Activated CD4-positive, CD25-positive, alpha-beta regulatory T cell treated with anti-CD3 and anti-CD28 coated beads, Interleukin-2, amount 50 U/mL, for 24 hours (primary cell): ENCODE data around the gene FNDC3B.
A peak's percentile ranks its signal among the peaks of the same experiment; 100 is the strongest.

Experiments
- ATAC-seq, 2 donors: fragments of 150-1000 bp; cut with Tn5 transposase; one replicate each; pipeline ENCODE4 v1.10.0; 2021; ENCODE audit warnings: mild to moderate bottlenecking in 1 of 2, moderate library complexity in 1 of 2

Gene FNDC3B

DNA sequence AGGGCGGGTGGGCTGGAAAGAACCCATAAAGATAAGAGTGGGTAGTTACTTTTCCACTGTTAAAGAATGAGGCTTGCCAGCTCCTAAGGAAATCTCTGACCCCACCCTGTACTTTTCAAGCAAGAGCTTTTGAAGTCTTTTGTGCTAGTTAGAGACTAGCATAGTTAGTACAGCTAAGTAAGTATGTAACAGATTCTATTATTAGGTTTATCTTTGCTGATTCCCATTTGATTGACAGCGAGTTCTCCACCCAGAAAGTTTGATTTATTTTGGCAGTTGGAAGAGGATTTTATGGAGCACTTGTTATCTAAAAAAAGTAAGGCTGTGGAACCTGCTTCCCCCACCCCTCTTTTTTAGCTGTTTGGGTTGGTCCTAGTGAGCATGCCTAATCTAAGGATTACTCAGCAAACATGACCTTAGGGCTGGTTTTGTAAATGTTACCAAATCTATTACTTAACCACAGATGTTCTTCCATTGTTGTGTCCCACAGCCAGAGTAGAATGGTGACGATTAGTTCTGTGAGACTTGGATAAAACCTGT, 57.6 kb downstream of the FNDC3B start:
- peak in 1 of 2 donors; percentile 14 for ATAC-seq

- ATAC-seq, result no peak
Observed at GRCh38 chr3:172097585-172097984, 58.2 kb downstream of the FNDC3B start.

- no peak for ATAC-seq
Observed at GRCh38 chr3:172098698-172099494, 59.5 kb downstream of the FNDC3B start.

DNA sequence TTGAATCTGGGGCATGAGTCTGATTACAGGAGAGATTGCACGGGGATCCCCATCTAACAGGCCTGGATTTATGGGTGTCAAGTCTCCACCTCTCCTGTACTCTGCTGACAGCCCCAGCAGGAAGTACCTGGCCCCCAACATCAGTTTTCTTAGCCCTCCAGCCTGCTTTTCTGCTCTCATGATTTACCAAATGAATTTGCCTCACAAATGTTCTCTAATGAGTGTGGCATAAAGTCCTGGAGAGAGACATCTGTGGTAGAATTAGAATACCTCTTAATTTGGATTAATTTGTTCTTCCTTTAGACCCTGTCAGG, 60.1 kb downstream of the FNDC3B start:
- ATAC-seq, result no peak

- ATAC-seq, result no peak
Observed at GRCh38 chr3:172100482-172100881, 61.1 kb downstream of the FNDC3B start.

DNA sequence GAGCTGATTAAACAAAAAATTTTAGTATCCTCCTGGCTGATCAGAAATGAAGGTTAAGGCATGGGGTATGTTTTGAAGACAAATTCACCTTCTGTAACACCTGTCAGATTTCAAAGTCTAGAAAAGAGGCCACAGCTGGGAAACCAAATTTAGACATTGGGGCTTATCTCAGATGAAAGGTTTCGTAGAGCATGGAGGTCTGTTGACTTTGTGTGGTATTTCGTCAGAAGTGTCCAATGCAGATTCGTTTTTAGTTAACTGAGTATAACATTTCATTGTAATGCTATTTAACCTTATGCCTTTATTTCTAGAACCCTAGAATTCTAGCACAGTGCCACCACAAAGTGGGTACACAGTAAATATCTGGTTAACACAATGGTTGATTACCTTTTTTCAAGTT, 61.7 kb downstream of the FNDC3B start:
- ATAC-seq, result no peak

DNA sequence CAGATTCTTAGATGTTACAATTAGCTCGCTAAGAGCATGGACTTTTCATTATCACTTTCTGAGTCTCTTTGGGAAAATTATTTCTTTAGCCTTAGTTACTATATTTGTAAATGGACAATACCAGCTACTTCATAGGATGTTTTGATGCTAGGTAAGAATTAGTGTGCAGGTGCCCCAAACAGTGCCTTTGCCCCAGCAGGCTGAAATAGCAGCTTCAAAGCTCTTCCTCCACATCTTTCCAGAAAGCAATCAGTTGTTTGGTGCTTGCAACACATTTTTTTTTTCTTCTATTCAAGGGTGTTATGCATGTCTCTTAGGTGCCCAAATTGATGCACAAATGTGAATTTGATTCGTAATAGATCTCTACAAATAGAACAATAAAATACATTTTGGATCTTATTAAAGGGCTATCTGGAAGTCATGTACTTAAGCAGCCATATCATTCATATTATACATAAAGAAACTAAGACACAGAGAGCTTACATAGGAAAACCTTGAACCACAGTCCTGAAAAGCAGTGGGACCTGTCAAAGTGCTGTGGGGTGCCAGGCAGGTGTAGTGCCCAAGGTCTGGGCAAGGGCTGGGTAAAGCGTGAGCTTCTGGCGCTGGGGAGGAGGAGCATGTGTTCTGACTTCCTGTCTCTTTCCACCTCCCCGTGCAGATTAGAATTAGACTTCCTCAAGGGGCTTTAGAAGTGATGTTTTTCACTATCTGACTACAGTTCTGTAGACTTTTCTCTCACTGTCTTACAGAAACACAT, 62.9 kb downstream of the FNDC3B start:
- ATAC-seq, result peak in 1 of 2 donors; percentile 20

DNA sequence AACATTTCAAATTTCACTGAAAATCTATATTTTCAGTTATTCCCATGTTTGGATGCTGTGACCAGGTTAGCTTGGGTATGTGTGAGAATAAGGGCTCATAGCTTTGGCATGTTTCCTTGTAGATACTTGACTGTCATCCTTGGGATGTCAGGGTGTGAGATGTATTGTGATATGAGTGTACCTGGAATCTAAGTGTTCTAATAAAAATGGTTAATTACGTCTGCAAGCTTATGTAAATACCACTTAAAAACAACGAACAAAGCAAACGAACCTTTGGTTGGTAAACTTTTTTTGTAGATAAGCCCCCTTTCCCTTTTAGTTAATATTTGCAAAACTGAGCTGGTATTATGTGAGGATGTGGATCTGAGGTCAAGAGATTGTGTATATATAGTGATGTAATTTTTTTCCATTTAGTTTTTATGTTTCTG, 63.5 kb downstream of the FNDC3B start:
- no peak for ATAC-seq

DNA sequence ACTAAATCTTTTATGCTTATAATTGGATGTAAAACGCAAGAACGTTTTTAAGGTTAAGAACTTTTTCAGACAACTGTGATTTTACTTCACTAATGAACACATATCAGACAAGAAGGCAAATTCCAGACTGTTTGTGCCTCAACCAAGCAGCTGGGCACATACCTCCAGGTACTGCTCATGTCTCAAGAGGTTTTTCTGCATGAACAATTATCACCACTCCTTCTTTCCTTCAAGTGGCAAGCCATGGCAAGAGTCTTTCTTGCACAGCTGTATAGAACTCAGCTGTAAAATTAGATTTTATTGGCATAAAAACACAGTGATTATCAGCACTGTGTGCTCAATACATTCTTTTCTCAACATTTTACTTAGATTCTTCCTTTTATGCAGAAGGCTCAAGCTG, 64.3 kb downstream of the FNDC3B start:
- no peak for ATAC-seq

GRCh38 chr3:172104471-172105072, 65.2 kb downstream of the FNDC3B start:
- ATAC-seq, result no peak

DNA sequence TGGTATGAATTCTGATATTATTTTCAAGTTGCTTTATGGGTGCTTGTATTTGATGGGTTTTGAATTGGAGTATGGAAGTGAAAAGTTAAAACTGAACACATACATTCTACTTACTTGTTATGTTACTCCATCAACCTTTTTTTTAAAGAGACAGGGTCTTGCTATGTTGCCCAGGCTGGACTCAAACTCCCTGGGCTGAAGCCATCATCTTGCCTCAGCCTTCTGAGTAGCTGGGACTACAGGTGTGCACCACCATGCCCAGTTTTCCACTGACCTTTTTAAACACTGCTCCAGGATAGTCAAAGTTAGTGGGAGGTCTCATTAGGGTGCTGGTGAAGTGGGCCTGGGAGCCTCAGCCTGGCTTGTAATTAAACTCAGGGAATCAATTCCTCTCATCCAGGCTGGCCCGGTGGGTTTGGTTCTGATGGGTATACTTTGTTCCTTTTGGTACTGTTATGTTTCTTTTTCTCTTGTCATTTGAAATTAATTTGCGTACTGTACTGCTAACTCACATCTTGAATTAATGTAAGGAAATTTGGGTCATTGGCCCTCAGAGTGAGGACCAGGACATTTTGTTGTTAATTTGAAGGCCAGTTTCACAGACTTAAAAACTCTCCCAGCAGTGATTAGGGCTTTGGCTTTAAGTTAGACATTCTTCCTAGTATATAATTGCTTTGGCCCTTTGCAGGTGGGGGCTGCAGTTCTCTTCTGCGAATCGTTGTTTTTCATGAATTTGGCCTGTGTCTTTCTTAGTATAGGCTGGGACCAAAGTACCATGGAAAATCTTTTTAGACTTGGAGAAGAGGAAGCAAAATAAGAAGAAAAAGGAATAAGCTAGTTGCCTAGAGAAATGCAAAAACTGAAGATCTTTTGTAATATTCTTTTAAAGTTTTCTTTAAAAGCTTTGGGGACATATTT, 66.9 kb downstream of the FNDC3B start:
- ATAC-seq, result no peak

DNA sequence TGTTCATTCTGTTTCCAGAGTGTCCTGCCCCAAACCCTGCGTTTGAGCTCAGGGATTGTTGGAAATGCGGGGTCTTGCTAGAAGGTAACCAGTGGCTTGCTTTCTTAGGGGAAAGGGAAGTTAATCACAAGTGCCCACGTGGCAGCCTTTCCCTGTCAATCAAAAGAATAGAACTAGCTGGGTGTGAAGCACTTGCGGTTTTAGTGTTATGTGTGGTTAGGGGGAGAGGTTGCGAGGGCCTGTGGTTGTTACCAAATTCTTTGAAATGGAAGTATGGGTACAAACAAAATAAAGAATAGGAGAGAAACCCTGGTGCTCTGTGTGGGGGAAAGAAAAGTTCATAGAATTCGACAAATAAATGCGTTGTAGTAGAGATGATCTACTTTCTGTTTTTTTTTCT, 67.6 kb downstream of the FNDC3B start:
- peak; percentile 53 to 57 for ATAC-seq

DNA sequence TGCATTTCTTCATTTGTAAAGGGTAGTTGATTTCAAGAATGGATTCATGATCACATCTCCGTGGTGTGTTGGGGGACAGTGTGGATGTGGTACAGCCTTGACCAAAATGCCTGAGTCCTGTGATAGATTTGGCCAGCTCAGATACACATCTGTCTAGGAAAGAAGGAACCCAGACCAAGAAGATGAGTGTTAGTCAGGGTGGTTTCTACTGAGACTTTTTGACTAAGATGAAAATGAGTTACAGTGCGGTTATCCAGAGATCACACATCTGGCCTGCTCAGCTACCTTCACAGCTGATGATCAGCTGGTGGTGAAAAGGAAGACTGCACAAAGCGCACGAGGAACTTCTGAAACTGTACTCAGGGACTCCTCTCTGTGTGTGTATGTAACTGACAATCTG, 68.0 kb downstream of the FNDC3B start:
- peak; percentile 91 to 95 for ATAC-seq

- no peak for ATAC-seq
Observed at GRCh38 chr3:172110127-172110779, 70.9 kb downstream of the FNDC3B start.

GRCh38 chr3:172111163-172111562, 71.8 kb downstream of the FNDC3B start:
- no peak for ATAC-seq

- ATAC-seq, result no peak
Observed at GRCh38 chr3:172112078-172112733, 72.8 kb downstream of the FNDC3B start.

DNA sequence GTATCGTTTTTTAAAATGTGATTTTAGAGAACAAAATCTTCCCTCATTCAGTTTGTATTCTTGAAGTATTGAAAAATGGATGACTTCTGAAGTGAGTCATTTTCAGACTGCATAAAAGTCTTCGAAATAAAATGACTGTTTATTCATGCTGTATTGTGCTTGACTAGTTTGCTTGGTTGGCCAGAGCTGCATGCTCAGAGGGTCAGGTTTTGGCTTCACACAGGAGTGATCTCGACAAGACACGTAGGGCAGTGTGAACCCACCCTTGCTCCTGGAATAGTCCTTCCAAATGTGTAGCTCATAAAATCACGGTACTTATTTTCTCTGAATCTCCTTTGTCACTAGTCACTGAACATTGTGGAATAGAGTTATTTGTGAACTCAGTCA, 73.3 kb downstream of the FNDC3B start:
- no peak for ATAC-seq

- no peak for ATAC-seq
Observed at GRCh38 chr3:172113710-172114109, 74.3 kb downstream of the FNDC3B start.

DNA sequence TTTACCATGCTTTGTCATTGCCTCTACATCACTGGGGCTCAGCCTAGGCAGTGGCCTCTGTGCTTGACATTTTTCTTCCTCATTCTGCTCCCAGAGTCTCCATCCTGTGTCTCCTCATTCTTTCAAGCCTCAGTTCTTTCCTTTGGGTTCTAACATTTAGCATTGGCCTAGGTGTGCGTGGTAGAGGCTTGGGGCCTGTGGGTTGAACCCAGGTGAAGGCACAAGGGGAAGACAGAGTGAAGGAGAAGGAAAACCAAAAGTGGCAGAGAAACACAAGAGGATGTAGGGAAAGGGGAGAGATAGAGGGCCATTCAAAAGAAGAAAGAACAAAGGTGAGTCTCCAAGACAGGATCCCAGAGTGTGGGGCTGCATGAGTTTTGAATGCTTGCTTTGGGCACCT, 75.7 kb downstream of the FNDC3B start:
- no peak for ATAC-seq

DNA sequence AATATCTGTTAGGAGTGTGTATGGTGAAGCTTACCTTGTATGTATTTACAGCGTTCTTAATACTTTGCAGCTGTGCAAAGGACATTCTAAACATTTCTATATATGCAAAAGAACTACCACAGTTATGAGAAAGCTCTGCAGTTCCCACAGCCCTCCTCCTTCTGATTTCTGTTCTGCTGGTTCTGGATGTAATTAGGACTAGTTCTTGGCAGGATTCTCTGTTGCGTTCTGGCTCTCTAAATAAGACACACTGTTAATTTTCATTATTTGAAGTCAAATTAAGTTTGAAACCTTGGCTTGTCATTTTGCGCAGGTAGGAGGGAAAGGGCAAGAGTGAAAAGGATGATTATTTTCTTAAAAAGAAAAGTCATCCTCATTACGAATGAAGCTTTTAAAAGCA, 76.4 kb downstream of the FNDC3B start:
- no peak for ATAC-seq

GRCh38 chr3:172118019-172118418, 78.6 kb downstream of the FNDC3B start:
- ATAC-seq, result no peak
